ENCODE measurements around the gene APOA1. TPM values are rescaled to one million over a fixed set of nuclear protein-coding genes. Genes with fewer than 3 reads are reported as not detected.

The APOA1 gene
- total RNA-seq (2021) (not detected in 2 replicates), Bru-seq, nascent RNA (percentile 15 among the genes with signal in this experiment), BruChase-seq, experiment 1, labeled RNA remaining after a 2-hour chase (not detected), BruChase-seq, experiment 2, labeled RNA remaining after a 6-hour chase (percentile 20 among the genes with signal in this experiment)
- long read RNA-seq = 0 reads

DNA sequence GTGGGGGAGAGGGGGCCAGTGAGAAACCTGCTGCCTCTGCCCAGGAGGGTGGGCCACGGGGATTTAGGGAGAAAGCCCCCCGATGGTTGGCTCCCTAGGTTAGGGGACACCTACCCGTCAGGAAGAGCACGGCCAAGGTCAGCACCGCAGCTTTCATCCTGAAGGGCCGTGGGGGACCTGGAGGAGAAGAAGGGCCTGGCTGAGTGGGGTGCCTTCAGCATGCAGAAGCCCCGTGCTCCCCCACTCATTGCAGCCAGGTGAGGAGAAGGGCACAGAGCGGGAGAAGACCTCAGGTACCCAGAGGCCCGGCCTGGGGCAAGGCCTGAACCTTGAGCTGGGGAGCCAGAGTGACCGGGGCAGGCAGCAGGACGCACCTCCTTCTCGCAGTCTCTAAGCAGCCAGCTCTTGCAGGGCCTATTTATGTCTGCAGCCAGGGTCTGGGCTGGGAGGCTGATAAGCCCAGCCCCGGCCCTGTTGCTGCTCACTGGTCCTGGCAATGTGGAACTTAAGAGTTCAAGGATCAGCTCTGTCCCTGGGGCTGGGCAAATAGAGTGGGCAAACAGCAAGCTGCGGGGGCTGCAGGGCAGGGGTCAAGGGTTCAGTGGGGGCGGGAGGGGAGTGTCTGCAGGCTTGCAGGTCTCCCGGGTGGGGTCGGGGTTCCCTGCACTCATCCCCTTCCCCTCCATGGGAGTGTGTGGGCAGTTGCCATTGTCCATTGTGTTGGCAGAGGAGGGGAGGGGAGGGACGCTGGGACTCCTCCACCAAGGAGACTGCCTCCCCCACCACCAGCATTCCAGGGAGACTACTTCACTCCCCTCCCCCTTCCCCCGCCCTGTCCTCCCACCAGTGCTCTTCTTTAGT is at the start of gene APOA1:
TSS of gene APOA1 (minus strand) at position 392 of the 861 bp plus-strand sequence. CDS start at position 157, 235 bp downstream.
- H2AFZ ChIP-seq = no peak within 1 kb of the TSS
- peaks cover 1% of the 10 kb centered on the region; the same call in 1 of the 2 replicates for H3K4me1 ChIP-seq (replicated peaks; ENCODE audit: insufficient read depth)
- H4K20me1 ChIP-seq (ENCODE audit: insufficient read depth) = no peaks in the 10 kb centered on the region
- H3K9me2 ChIP-seq (ENCODE audit: insufficient read depth) = no peaks in the 10 kb centered on the region
- BruUV-seq (replicated peaks) = no TSS peak
- DNase-seq = no peak
- no peak within 1 kb of the TSS for H3K27ac ChIP-seq
- H3K4me2 ChIP-seq = no peak within 1 kb of the TSS
- H3F3A ChIP-seq (ENCODE audit: insufficient read depth, low read depth) = no peaks in the 10 kb centered on the region
- H3K36me3 ChIP-seq (ENCODE audit: low read depth) = no peaks in the 10 kb centered on the region
- no peak for TF ChIP-seq EZH2 (IDR thresholded peaks at IDR 0.05; ENCODE audit: low read depth)
- TF ChIP-seq, protein P1, sequence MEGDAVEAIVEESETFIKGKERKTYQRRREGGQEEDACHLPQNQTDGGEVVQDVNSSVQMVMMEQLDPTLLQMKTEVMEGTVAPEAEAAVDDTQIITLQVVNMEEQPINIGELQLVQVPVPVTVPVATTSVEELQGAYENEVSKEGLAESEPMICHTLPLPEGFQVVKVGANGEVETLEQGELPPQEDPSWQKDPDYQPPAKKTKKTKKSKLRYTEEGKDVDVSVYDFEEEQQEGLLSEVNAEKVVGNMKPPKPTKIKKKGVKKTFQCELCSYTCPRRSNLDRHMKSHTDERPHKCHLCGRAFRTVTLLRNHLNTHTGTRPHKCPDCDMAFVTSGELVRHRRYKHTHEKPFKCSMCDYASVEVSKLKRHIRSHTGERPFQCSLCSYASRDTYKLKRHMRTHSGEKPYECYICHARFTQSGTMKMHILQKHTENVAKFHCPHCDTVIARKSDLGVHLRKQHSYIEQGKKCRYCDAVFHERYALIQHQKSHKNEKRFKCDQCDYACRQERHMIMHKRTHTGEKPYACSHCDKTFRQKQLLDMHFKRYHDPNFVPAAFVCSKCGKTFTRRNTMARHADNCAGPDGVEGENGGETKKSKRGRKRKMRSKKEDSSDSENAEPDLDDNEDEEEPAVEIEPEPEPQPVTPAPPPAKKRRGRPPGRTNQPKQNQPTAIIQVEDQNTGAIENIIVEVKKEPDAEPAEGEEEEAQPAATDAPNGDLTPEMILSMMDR (conservative IDR thresholded peaks at IDR 0.05) = no peak
- no peaks in the 10 kb centered on the region for H3K79me2 ChIP-seq (ENCODE audit: low read depth)
- intact Hi-C loops (cut with micrococcal nuclease; ENCODE audit: unreplicated experiment) = loop anchor here (5.0 kb wide), 1 partner anchor 50 kb away; the partner anchor contains the start of gene ZPR1
- CTCF ChIA-PET = no interaction called here
- no peaks in the 10 kb centered on the region for H3K9me3 ChIP-seq (ENCODE audit: insufficient read depth, low read depth)
- no peak within 1 kb of the TSS for H3K4me3 ChIP-seq
- H3K27me3 ChIP-seq (ENCODE audit: insufficient read depth, low read depth) = no peaks in the 10 kb centered on the region
- POLR2A ChIA-PET (ENCODE audit: unreplicated experiment) = interaction anchor here (0.6 kb wide), 1 partner anchor 8 kb away, joined by 6 read pairs; no protein-coding TSS in a partner anchor

- no peaks in the 10 kb centered on the region for H4K20me1 ChIP-seq (ENCODE audit: insufficient read depth)
- H3K27ac ChIP-seq = no peak overlapping the region
- intact Hi-C loops (cut with micrococcal nuclease; ENCODE audit: unreplicated experiment) = no loop called here
- no peaks in the 10 kb centered on the region for H3K4me1 ChIP-seq (replicated peaks; ENCODE audit: insufficient read depth)
- DNase-seq = no peak
- no peaks in the 10 kb centered on the region for H3K9me3 ChIP-seq (ENCODE audit: insufficient read depth, low read depth)
- no peak overlapping the region for H2AFZ ChIP-seq
- BruUV-seq (replicated peaks) = no TSS peak
- H3K9me2 ChIP-seq (ENCODE audit: insufficient read depth) = no peaks in the 10 kb centered on the region
- no peaks in the 10 kb centered on the region for H3K27me3 ChIP-seq (ENCODE audit: insufficient read depth, low read depth)
- H3F3A ChIP-seq (ENCODE audit: insufficient read depth, low read depth) = no peaks in the 10 kb centered on the region
- CTCF ChIA-PET = no interaction called here
- H3K4me3 ChIP-seq = no peak overlapping the region
- no peaks in the 10 kb centered on the region for H3K36me3 ChIP-seq (ENCODE audit: low read depth)
- TF ChIP-seq, protein P1 (conservative IDR thresholded peaks at IDR 0.05) = no peak
- no peak for TF ChIP-seq EZH2 (IDR thresholded peaks at IDR 0.05; ENCODE audit: low read depth)
- POLR2A ChIA-PET (ENCODE audit: unreplicated experiment) = interaction anchor here (0.6 kb wide), 1 partner anchor 154 kb away, joined by 3 read pairs; no protein-coding TSS in a partner anchor
- no peak overlapping the region for H3K4me2 ChIP-seq
- H3K79me2 ChIP-seq (ENCODE audit: low read depth) = no peaks in the 10 kb centered on the region
Observed at GRCh38 chr11:116885951-116886655, 48.7 kb upstream of the APOA1 start.

- no TSS peak for BruUV-seq (replicated peaks)
- Histone ChIP-seq H3K4me2 (no peak overlapping the region), H3K27ac (no peak overlapping the region), H3K27me3 (ENCODE audit: insufficient read depth, low read depth) (no peaks in the 10 kb centered on the region), H3K4me1 (replicated peaks; ENCODE audit: insufficient read depth) (0 out of 2 replicates have a peak, but pooled peaks cover 4% of the 10 kb centered on the region), H3F3A (ENCODE audit: insufficient read depth, low read depth) (no peaks in the 10 kb centered on the region), H3K4me3 (no peak overlapping the region), H3K79me2 (ENCODE audit: low read depth) (no peaks in the 10 kb centered on the region), H3K9me2 (ENCODE audit: insufficient read depth) (no peaks in the 10 kb centered on the region), H4K20me1 (ENCODE audit: insufficient read depth) (0 out of 2 replicates have a peak, but pooled peaks cover 3% of the 10 kb centered on the region), H3K9me3 (ENCODE audit: insufficient read depth, low read depth) (no peaks in the 10 kb centered on the region), H3K36me3 (ENCODE audit: low read depth) (no peaks in the 10 kb centered on the region), H2AFZ (no peak overlapping the region)
- intact Hi-C loops (cut with micrococcal nuclease; ENCODE audit: unreplicated experiment) = no loop called here
- CTCF ChIA-PET = no interaction called here
- TF ChIP-seq, protein P1 (conservative IDR thresholded peaks at IDR 0.05) = no peak
- TF ChIP-seq EZH2 (IDR thresholded peaks at IDR 0.05; ENCODE audit: low read depth) = no peak
- no peak for DNase-seq
- POLR2A ChIA-PET (ENCODE audit: unreplicated experiment) = no interaction called here
Observed at GRCh38 chr11:116882386-116882785, 45.0 kb upstream of the APOA1 start.

Measured in PC-9 (cell line).